HG02885 (cell line): Measurements from ENCODE around the gene PMM1.
"Not testable (repeated sequence)": the region's sequence is repeated elsewhere in the genome, so short reads cannot be mapped to it uniquely, and the experiment has no call there.

Experiments used
- ATAC-seq: cut with Tn5 transposase; IDR thresholded peaks from one replicate; pipeline ENCODE4 v1.9.1; 2021; ENCODE audit warnings: mild to moderate bottlenecking; ENCODE audit not compliant: unreplicated experiment, poor library complexity

The PMM1 gene

DNA sequence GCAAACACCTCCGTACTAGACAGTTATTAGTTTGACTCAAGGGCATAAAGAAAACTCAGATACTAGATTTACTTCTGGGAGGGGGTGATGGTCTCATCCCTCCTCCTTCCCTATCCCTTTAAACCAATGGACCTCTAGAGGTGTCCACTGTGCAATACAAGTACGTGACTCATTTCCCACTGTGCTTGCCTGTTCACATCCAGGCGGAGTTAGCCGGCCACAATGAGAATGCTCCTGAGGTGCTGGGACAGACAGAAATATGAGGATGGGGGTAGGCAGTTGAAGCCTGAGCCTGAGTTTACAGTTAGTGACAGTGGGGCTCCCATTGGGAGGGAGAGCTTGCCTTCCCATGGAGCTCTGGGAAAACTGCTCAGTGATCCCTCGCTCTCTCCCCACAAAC, 8.4 kb upstream of the PMM1 start:
- ATAC-seq: no peak

GRCh38 chr22:41597635-41597953, 8.0 kb upstream of the PMM1 start:
- ATAC-seq: no peak

DNA sequence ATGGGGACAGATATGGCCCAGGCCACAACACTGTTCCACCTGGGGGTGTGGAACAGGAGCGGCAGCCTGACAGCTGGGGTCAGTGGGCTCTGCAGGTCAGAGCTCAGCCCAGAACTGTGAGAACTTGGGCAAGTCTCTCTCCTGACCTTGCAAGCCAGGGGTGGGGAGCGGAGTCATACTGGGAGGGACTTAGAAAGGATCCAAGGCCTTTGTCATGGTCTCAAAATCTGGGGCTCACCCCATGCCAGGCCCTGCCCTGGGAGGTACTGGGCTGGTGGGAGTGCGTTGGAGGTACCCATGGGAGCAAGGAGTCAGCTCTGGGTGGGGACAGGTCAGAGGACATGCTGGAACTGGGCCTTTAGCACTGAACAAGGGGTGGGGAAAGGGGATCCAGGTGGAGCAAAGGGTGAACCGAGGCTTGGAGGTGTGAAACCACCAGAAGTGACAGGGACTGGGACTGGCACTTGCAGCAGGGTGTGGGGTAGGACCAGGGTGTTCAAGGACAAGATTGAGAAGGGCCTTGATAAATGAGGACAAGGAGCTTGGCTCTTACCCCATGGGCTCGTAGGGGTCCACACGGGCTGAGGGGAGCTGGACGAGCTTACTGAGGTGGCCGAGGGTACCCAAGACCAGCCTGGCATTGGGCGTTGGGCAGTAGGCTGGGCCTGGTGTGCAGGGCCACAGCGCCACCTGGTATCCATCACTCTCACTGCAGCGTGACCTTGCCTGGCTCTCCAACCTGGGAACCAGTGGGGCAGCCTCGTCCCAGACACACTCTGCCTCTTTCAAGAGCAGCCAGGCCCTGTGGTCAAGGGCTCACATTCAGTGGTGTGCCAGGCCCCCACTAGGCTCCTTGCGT, 7.4 kb upstream of the PMM1 start:
- no peak for ATAC-seq

DNA sequence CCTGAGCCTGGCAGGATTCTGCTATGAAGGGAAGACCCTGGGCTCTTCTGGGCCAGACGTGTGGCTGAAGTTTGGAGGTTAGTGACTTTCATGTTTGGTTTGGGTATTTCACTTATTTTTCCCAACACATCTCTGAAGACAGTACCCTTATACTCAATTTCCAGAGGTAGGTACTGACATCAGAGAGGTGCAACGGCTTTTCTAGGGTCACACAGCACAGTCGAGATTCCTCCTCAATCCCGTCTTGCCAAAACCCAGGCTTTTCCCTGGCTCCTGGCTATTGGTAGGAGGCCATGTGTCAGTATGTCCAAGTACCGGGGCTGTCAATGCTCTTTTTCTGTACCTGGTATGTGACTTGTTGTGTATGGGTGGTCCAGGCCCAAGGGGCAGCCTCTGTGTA, 6.1 kb upstream of the PMM1 start:
- no peak for ATAC-seq

- ATAC-seq: not testable (repeated sequence)
Measured at GRCh38 chr22:41593336-41593960, 3.8 kb upstream of the PMM1 start.

GRCh38 chr22:41587347-41587723, 2.3 kb downstream of the PMM1 start:
- ATAC-seq: no peak

DNA sequence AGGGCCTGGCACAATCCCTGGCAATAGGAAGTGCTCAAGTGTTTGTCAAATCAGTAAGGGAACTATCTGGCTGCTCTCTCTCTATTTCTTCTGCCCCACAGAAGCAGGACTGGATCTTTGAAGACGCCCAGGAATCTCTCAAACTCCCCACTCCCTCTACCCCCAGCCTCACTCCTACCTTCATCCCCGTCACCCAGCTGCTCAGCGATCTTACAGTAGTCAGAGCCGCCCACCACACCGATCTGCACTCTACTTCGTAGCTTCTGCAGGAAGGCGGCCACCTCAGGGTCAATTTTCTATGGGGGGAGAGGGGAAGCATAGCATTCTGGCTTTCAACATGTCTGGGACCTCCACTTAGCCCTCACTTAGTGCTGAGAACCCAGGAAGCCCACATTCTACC, 3.7 kb downstream of the PMM1 start:
- no peak for ATAC-seq

- no peak for ATAC-seq
Measured at GRCh38 chr22:41584881-41585280, 4.8 kb downstream of the PMM1 start.

GRCh38 chr22:41582694-41583093, 6.9 kb downstream of the PMM1 start:
- no peak for ATAC-seq

DNA sequence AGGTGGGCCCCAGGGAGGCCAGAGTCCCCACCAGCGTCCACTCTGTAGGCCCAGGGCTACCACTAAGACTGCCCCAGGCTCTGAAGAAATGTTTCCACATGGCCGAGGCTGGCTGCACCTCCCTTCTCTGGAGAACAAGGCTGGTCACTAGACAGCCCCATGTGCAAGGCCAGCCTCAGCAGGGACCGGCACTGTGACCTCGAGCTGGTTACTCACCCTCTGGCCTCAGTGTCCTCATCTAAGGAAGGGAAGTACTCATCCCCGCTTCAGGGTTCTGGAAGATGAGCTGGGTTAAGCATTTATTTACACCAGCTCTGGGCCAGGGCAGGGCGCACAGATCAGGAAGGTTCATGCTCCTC, 9.7 kb downstream of the PMM1 start:
- ATAC-seq: no peak

DNA sequence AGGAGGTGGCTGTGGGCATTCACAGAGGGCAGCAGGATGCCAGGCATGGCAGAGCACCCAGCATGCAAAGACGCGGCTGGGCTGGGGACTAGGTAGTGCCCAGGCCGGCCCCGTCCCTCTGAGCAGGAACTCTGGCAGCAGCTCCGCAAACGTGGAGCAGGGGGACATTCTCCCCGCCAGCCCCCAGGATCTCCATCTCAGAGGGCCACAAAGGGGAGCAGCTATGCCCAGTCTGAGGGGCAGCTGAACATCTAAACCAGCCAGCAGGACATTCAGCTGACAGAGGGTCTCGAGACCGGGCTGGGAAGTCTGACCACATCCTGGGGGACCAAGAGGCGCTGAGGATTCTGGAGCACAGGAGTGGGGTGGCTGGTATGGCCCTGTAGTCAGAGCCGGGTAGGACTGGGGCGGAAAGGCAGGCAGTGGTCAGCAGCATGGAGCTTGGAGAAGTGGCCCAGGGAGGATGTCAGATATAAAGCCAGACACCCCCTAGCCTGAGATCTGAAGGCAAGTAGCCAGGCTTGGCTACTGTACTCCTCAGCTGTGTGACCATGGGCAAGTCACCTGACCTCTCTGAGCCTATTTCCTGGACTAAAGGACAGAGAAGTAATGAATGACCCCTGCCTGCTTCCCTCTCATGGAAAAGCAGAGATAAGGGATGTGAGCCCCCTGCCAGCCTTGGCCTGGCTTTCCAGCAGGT, 10.2 kb downstream of the PMM1 start:
- ATAC-seq: no peak

DNA sequence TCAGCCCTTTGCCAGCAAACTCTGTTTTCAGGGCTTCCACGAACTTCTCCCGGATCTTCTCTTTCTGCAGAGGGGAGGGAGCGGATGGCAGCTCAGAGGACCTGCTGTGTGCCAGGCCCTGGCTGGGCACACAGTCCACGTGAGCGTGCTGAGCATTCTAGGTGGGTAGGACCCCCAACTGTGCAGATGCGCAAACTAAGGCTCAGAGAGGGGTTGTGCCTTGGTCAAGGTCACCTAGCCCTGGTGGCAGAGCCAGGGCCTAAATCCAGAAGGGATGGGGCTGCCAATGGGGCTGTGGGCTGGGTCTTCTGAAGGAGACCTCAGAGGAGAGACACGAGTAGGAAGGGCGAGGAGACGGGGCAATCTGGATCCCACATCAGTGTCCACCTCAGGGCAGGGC, 10.8 kb downstream of the PMM1 start:
- no peak for ATAC-seq

- ATAC-seq: no peak
Measured at GRCh38 chr22:41578114-41578513, 11.5 kb downstream of the PMM1 start.

- ATAC-seq: no peak
Measured at GRCh38 chr22:41576877-41577276, 12.8 kb downstream of the PMM1 start.

DNA sequence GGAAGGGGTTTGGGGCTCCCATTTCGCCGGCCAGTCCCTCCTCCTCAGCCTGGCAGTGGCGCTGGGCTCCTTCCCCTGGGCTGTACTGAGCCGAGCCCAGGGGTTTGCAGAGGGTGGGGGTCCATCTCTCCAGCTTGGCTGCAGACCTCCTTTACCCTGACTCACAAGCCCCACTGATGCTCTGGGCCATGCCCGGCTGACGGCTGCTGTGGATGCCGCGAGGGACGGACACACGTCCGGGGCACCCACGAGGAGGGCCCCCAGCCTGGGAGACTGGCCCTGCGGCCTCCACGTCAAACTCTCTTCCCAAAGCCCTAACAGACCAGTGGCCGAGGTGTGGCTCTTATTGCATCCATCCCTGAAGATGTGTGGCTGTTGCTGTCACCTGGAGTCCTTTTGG, 14.1 kb downstream of the PMM1 start:
- ATAC-seq: no peak

- ATAC-seq: no peak
Measured at GRCh38 chr22:41574847-41575381, 14.7 kb downstream of the PMM1 start.

DNA sequence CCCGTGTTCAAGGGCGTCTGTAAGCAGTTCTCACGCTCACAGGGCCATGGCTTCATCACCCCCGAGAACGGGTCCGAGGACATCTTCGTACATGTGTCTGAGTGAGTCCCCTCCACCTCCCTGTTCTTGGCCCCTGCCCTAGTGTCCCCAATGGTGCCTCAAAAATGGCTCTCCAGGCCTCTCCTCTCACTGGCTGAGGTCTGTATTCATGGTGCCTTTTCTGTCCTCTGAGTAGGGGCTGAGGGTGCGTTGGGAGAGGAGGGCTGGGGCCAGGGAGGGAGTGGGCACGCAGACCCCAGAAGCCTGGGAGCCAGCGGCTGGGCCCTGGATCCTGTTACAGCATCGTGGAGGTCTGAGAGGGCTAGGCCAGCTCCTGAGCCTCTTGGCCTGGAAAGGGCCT, 16.0 kb downstream of the PMM1 start:
- no peak for ATAC-seq

DNA sequence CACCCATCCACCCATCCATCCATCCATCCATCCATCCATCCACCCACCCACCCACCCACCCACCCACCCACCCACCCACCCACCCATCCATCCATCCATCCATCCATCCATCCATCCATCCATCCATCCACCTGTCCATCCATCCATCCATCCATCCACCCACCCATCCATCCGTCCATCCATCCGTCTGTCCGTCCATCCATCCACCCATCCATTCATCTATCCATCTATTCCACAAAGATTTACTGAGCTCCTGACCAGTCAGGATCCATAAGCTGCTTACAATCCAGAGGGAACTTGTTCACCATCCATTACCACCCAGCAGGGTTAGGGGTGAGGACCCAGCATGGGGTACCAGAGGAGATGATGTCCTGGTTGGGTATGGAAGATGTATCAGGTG, 17.3 kb downstream of the PMM1 start:
- ATAC-seq: not testable (repeated sequence)

- no peak for ATAC-seq
Measured at GRCh38 chr22:41571786-41572185, 17.9 kb downstream of the PMM1 start.

GRCh38 chr22:41570221-41570620, 19.4 kb downstream of the PMM1 start:
- no peak for ATAC-seq

- no peak for ATAC-seq
Measured at GRCh38 chr22:41568811-41569210, 20.8 kb downstream of the PMM1 start.

GRCh38 chr22:41567512-41567768, 22.2 kb downstream of the PMM1 start:
- no peak for ATAC-seq
